HepG2 (cell line): ENCODE data around the gene MFSD11. TPM values are rescaled to one million over a fixed set of nuclear protein-coding genes. Genes with fewer than 3 reads are reported as not detected.

Experiments
- ATAC-seq: fragments of 200-7000 bp; cut with Tn5 transposase; 3 replicates; pipeline ENCODE4 v1.9.1; 2020; ENCODE audit warnings: mild to moderate bottlenecking, moderate library complexity
- BruUV-seq: library from RNA; stranded (reverse); fragments of 400-500 nt; replicated peaks from 2 replicates; lab custom pipeline; 2021; lab: Mats Ljungman, UMichigan
- CTCF ChIA-PET: fragments of 300-600 bp; formaldehyde crosslinking; extraction: SDS; loops from one replicate; lab custom pipeline; 2021; ENCODE audit warnings: low total read pairs, inconsistent platforms, low intra/inter-chr PET ratio; lab: Yijun Ruan, JAX
- POLR2A ChIA-PET: fragments of 350-600 bp; sonication (Branson Sonifier 250); formaldehyde crosslinking; loops from one replicate; lab custom pipeline; 2020; ENCODE audit warnings: antibody characterized with exemption, inconsistent platforms; lab: Yijun Ruan, JAX
- DNase-seq: peaks from one replicate; pipeline ENCODE4 v3.0.0-alpha.2; 2015; ENCODE audit warnings: low spot score
- FAIRE-seq: peaks from 3 replicates; lab custom pipeline; 2011; peaks lifted over from hg19 to GRCh38; lab: Jason Lieb, UNC
- H2AFZ ChIP-seq: one replicate; pipeline ENCODE4 v1.6.1; 2011; ENCODE audit warnings: low read length, inconsistent platforms
- H3K27ac ChIP-seq: fragments of 300-600 bp; 3 replicates; pipeline ENCODE4 v1.8.0; 2011; ENCODE audit warnings: mixed run types, mild to moderate bottlenecking, mixed read lengths, low read length, inconsistent platforms; ENCODE audit not compliant: insufficient read depth; ENCODE audit errors: extremely low read length
- H3K27me3 ChIP-seq, 2 experiments: fragments of 200-600 bp in 1 of 2; 2 replicates in 1 of 2; 3 replicates in 1 of 2; pipeline versions ENCODE4 v1.6.0 to v1.8.0; 2011; ENCODE audit warnings: low read length in 2 of 2, mild to moderate bottlenecking in 2 of 2, moderate library complexity in 2 of 2, inconsistent platforms in 1 of 2; ENCODE audit not compliant: insufficient read depth in 2 of 2, control insufficient read depth in 1 of 2
- H3K36me3 ChIP-seq, 2 experiments: fragments of 200-600 bp in 1 of 2; replicated peaks in 1 of 2; 2 replicates in 1 of 2; 3 replicates in 1 of 2; pipeline versions ENCODE4 v1.5.1 to v1.8.0; 2011; ENCODE audit warnings: low read length in 2 of 2, inconsistent platforms in 1 of 2; ENCODE audit not compliant: insufficient read depth in 2 of 2, control insufficient read depth in 1 of 2
- H3K4me1 ChIP-seq: 2 replicates; pipeline ENCODE4 v1.5.1; 2012; ENCODE audit warnings: low read length, inconsistent platforms; ENCODE audit not compliant: insufficient read depth
- H3K4me2 ChIP-seq: 2 replicates; pipeline ENCODE4 v1.6.0; 2011; ENCODE audit warnings: low read depth, low read length, inconsistent platforms
- H3K4me3 ChIP-seq, 3 experiments: fragments of 200-600 bp in 1 of 3; sonication (generic), shearing (Covaris generic) in 1 of 3; replicated peaks in 1 of 3; 2 replicates each; pipeline ENCODE4 v1.5.1; 2011 to 2016; ENCODE audit warnings: low read length in 3 of 3, inconsistent platforms in 2 of 3, low read depth in 2 of 3, mild to moderate bottlenecking in 2 of 3, control low read depth in 1 of 3, mixed read lengths in 1 of 3; ENCODE audit not compliant: insufficient read depth in 1 of 3
- H3K79me2 ChIP-seq: one replicate; pipeline ENCODE4 v1.6.1; 2011; ENCODE audit warnings: low read length, inconsistent platforms; ENCODE audit not compliant: insufficient read depth
- H3K9ac ChIP-seq: 2 replicates; pipeline ENCODE4 v1.6.0; 2011; ENCODE audit warnings: mild to moderate bottlenecking, low read depth, low read length, inconsistent platforms; ENCODE audit not compliant: insufficient read depth
- H3K9me3 ChIP-seq: 2 replicates; pipeline ENCODE4 v1.5.1; 2012; ENCODE audit warnings: mild to moderate bottlenecking, low read length
- H4K20me1 ChIP-seq: 2 replicates; pipeline ENCODE4 v1.6.0; 2011; ENCODE audit warnings: inconsistent platforms, mild to moderate bottlenecking, low read length, moderate library complexity; ENCODE audit not compliant: insufficient read depth
- AHR ChIP-seq: IDR thresholded peaks from 2 replicates; pipeline ENCODE4 v1.6.1; 2018; ENCODE audit warnings: missing genetic modification reagents, missing compliant biosample characterization
- CAMTA2 ChIP-seq: sonication (generic); formaldehyde crosslinking; IDR thresholded peaks from 2 replicates; pipeline ENCODE4 v1.4.0; 2020; ENCODE audit warnings: mild to moderate bottlenecking, missing genetic modification reagents, borderline replicate concordance
- ZBTB39 ChIP-seq: sonication (generic); formaldehyde crosslinking; IDR thresholded peaks from 2 replicates; pipeline ENCODE4 v1.5.0; 2020; ENCODE audit warnings: missing genetic modification reagents
- ZBTB44 ChIP-seq: sonication (generic); formaldehyde crosslinking; IDR thresholded peaks from 2 replicates; pipeline ENCODE4 v1.4.0; 2020; ENCODE audit warnings: missing genetic modification reagents
- WGBS: methylation state at CpG from one replicate; pipeline ENCODE4 v1.1.6; 2017; ENCODE audit warnings: low lambda C conversion rate; 5-methylcytosine and 5-hydroxymethylcytosine counted together
- in situ Hi-C: cut with HindIII; loops from 2 replicates; pipeline ENCODE4 v1.10.0; 2017; ENCODE audit warnings: low pct_unique_long_range_greater_than_20kb; ENCODE audit not compliant: extremely low pct_ligation_motif_present
- intact Hi-C: fragments of 100-400 bp; cut with micrococcal nuclease; formaldehyde crosslinking; loops from one replicate; pipeline ENCODE4 v1.10.0; 2022; ENCODE audit not compliant: unreplicated experiment
- polyA plus RNA-seq, 8 experiments: library from polyadenylated mRNA; depleted of rRNA in 3 of 8; stranded (reverse) in 7 of 8; unstranded in 1 of 8; fragments of >200 nt; fragmentation: Illumina TruSeq in 4 of 8; extraction: Trizol in 4 of 8; gene quantifications; 2 replicates each; pipeline versions ENCODE4 v1.2.1 to v1.2.3, GENCODE V29; 2011 to 2016; ENCODE audit warnings: low read depth in 4 of 8, missing spikeins in 1 of 8, mixed read lengths in 1 of 8; ENCODE audit not compliant: insufficient read depth in 1 of 8
- total RNA-seq, 5 experiments: library from RNA; depleted of rRNA; stranded (reverse); fragments of >200 nt; fragmentation: Illumina TruSeq; extraction: Trizol; gene quantifications; 2 replicates each; pipeline ENCODE4 v1.2.3, GENCODE V29; 2016; ENCODE audit warnings: low read depth in 1 of 5

The MFSD11 gene
- total and polyA plus RNA-seq, 2 of the 13 experiments (the other 11 are each of a cell fraction or from before 2014, with no cell fraction given): 26.1 to 36.3 TPM

GRCh38 chr17:76796081-76796480 is 58.2 kb downstream of the MFSD11 start:
- H3K9ac ChIP-seq: no peak overlapping the region
- DNase-seq: no peak
- no TSS peak for BruUV-seq
- H2AFZ ChIP-seq: no peak overlapping the region
- no peak overlapping the region for H3K4me3 ChIP-seq
- CTCF ChIA-PET: no interaction called here
- no peaks in the 10 kb centered on the region for H3K27me3 ChIP-seq
- TF ChIP-seq AHR (CRISPR knock-in tag): no peak
- no peak for TF ChIP-seq ZBTB39 (CRISPR knock-in tag)
- no peak for TF ChIP-seq ZBTB44
- TF ChIP-seq CAMTA2 (CRISPR knock-in tag): no peak
- TF ChIP-seq, all 625 proteins: peak for 0
- Histone ChIP-seq H3K79me2 (no peaks in the 10 kb centered on the region), H3K9me3 (no peaks in the 10 kb centered on the region), H3K36me3 (no peaks in the 10 kb centered on the region), H3K4me1 (peaks cover 8% of the 10 kb centered on the region), H3K4me2 (no peak overlapping the region), H3K27ac (no peak overlapping the region), H4K20me1 (no peaks in the 10 kb centered on the region)
- no peak for ATAC-seq
- POLR2A ChIA-PET: no interaction called here
- FAIRE-seq: no peak
- 79% methylated on average over 3 of the region's 3 CpGs for WGBS
- in situ Hi-C loops (no loop called here), intact Hi-C loops (no loop called here)
